ENCODE results near the gene POLE3.
"Not testable (repeated sequence)": the region's sequence is repeated elsewhere in the genome, so short reads cannot be mapped to it uniquely, and the experiment has no call there.

The POLE3 gene, protein sequence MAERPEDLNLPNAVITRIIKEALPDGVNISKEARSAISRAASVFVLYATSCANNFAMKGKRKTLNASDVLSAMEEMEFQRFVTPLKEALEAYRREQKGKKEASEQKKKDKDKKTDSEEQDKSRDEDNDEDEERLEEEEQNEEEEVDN

DNA sequence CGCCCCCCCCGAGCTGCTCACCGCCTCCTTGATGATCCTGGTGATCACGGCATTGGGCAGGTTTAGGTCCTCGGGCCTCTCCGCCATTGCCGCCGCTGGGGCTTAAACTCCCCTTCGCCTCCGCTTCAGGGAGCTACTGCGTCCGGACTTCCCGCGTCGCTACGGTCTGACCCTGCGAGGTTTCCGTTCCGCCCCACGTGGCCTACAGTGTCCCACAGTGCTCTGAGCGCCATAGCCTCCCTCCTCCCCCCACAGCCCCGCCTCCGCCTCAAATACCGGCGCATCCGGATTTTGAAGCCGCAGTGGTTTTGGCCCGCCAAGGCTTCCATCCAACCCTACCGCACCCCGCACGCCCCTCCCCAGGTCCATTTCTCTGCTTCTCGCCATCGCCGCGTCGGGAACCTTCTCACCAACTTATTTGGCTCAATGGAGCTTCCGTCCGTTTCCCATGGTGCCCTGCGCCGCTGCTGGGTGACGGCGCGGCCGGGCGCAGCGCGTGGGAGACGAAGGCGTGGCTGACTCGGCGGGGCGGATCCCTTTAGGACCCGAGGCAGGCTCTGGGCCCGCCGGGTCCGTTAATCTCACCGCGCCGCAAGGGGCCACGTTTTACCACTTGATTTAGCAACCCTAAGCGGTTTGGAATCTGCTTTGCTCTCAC lies at the start of gene POLE3, which contains the start of gene C9orf43:
TSS of gene POLE3 (minus strand) at position 469 of the 658 bp plus-strand sequence. CDS start at position 87, 382 bp downstream.
TSS of gene C9orf43 (plus strand) at position 541 of the 658 bp plus-strand sequence. CDS start 2,747 bp downstream, outside the sequence.
- DNase-seq: peak; percentile 95 to 97

- DNase-seq: no peak
These were observed 45.8 kb upstream of the POLE3 start for GRCh38 chr9:113456235-113456634.

DNA sequence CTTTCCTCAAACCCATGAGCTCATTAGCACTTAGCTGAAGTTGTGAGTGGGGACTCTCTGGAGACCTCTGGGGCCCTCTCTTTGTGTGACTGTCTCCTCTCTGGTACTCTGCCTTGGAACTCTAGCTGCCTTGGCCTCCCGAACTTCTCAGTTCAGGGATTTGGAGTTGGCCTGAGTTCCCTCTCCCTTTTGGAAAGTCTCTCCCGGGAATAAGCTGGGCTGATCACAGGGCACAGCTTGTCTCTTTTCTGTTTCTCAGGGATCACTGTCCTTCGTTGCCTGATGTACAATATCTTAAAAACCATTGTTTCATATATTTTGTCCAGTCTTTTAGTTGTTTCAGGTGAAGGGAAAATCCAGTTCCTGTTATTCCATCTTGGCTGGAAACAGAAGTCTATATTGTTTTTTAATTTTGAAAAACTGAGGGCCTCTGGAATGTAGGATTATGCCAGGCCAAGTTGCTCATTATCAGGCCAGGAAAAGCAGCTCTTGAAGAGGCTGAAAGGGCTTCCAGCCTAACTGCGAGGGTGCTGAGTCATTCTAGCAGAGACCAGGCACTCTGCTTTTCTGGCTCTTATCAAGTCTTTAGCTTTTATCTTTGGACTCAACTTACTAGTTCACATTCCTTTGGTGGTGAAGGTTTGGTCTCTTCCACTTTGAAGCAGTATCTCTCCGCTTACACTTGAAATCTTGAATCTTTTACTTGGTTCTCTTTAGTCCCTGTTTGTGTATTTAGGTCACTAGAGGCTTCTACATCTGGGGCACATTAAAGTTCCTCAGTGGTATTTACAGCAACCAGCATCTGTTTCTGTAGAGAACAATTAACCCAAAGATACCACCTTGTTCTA lies 44.7 kb upstream of the POLE3 start:
- DNase-seq: no peak

DNA sequence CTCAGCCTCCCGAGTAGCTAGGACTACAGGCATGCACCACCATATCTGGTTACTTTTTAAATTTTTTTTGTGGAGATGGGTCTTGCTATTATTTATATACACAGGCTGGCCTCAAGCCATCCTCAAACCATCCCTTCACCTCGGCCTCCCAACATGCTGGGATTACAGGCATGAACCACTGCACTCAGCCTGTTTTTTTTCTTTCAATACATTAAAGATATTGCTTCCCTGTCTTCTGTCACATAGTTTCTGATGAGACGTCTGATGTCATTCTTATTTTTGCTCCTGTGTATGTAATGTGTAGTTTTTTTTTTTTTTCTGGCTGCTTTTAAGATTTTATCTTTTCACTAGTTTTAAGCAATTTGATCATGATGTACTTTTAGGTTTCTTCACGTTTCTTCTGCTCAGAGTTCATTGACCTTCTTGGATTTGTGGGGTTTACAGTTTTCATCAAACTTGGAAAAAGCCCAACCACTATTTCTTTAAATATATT lies 41.7 kb upstream of the POLE3 start:
- DNase-seq: no peak

DNA sequence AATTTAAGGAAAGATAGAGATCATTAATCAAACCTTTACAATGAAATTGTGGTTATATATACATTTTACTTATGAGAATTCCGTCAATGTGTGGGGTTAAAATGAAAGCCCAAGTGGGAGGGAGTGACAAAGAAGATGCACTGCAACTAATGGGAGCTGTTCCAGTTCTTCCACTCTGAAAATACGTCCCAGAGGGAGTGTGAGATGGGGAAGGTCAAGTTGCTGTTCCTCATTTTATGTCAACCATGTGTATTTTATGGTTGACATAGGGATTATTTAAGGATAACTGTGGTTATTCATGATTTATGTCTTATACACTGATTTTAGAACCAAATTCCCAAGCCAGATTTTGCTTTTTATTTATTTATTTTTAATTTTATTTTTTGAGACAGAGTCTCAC lies 38.9 kb upstream of the POLE3 start:
- no peak for DNase-seq

GRCh38 chr9:113446323-113446740 lies 35.9 kb upstream of the POLE3 start:
- DNase-seq: peak; percentile 38 to 73

DNA sequence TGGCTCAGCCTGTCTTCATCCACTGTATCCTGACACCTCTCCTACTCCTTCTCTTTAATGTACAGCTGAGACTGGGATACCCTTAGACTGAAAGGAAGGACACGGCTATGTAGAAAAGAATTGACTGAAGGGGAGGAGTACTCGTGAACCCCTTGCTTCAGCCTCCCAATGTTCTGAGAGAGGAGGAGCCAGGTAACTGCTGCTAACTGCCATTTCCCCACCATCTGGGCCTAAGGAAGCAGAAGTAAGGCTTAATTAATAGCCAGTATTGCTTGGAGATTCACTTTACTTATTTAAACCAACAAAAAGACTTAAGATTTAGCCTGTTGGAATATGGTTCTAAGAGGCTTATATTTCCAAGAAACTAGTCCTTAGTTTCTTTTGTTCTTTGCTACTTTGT lies 34.3 kb upstream of the POLE3 start:
- no peak for DNase-seq

GRCh38 chr9:113437716-113438115 lies 27.2 kb upstream of the POLE3 start:
- not testable (repeated sequence) for DNase-seq

DNA sequence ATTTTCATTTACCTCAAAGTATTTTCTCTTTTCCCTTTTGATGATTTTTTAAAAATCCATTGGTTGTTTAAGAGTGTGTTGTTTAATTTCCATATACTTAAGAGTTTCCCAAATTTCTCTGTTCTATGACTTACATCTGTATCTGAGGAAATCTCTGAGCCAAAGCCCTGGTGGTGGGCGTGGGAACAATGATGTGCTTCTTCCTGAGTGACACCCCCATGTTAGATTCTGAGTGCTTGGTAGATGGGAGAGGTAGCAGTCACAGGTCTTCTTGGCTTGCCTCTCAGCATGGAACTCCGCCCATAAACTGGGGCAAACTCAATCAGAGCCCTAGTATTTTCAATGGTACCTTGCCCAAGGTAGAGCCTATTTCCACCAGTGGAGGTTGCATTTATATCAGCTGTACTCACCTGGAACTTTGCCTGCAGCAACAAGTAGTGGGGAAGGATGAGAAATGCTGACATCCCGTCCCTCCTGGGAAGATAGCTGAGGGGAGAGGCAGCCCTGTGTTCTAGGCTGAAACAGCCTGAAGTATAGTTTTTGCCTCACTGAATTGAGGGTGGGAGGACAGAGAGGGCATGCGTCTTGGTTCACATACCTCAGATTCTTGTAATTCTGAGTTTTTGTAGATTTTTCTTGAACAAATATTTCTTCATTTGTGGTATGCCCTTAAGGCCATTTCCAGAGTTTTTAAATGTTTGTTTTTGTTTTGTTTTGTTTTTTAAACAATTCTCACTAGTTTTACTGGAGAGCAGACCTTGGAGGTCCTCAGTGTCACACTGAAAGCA lies 26.4 kb upstream of the POLE3 start:
- peak; percentile 75 to 92 for DNase-seq

DNA sequence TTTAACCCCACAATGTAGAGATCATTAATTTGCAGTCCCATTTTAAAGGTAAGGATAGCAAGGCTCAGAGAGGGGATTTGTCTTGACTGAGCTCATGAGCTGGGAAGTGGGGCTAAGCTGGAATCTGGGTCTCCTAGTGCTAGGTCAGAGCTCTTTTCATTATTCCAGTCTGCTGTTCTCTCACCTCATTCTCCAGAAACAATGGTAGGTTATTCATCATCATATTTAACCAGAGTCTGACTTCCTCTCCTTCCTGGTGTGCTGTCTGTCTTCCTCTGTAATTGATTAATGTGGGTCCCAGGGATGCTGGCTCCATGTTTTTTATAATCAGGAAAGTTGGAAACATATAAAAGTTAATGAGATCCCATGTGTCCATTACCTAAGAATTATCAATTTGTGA lies 20.7 kb upstream of the POLE3 start:
- DNase-seq: no peak

GRCh38 chr9:113428062-113428615 lies 17.7 kb upstream of the POLE3 start:
- DNase-seq: no peak

DNA sequence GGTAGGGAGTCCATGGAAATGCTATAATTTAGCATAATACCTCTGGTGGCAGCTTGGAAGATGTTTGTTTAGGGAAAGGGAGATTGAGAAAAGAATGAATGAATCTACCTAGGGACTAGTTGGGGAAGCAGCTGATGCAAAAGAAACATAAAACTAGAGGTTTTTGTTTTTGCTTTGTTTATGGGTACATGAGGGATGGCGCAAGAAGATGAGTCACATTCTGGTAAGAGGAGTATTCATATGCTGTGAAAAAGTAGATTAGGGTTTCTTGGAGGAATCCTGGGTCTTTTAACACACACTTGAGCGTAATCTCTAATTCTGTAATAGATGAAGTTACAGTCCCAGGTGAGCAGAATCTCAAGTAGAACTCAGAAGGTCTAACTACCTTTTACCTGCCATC lies 17.2 kb upstream of the POLE3 start:
- peak; percentile 39 for DNase-seq

DNA sequence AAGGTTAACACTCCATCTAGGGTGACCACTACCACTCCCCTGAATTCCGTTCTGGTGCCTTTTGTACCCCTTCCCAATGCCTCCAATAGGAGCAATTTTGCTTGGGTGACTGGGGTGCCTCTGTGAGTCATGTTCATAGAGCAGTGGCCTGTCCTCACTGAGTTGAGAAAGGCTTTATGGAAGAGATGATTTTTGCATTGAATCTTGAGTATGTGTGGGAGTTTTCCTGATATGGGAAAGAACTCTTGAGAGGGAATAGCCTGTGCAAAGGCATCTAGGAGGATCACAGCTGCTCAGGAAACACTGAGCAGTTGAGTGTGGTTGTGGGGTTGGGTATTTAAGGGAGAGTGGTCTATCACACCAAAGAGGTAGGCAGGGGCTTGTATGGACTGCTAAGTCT lies 16.2 kb upstream of the POLE3 start:
- DNase-seq: no peak

- DNase-seq: no peak
These were observed 14.6 kb upstream of the POLE3 start for GRCh38 chr9:113425072-113425471.

DNA sequence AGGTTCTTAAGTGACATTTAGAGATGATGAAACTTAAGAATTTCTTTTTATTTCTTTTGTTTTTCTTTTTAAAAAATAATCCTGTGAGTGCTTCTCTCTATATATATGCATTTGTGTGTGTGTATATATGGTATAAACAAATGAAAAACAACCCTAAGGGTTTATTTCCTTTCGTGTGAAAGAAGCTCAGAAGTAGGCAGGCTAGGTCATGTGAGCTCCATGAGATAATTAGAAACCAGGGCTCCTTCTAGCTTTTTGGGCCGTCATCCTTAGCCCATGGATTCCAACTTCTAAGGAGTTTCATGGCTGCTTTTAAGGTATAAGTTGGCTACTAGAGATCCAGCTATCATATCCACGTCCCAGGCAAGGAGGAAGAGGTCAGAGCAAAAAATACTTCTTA lies 11.3 kb upstream of the POLE3 start:
- no peak for DNase-seq

- peak; percentile 35 to 62 for DNase-seq
These were observed 6.9 kb upstream of the POLE3 start for GRCh38 chr9:113417370-113417769.

- peak; percentile 63 to 67 for DNase-seq
These were observed 5.8 kb upstream of the POLE3 start for GRCh38 chr9:113416149-113416721.

GRCh38 chr9:113409883-113410206 lies 630 bp downstream of the POLE3 start:
- peak in 1 of 2 donors; percentile 8 for DNase-seq

DNA sequence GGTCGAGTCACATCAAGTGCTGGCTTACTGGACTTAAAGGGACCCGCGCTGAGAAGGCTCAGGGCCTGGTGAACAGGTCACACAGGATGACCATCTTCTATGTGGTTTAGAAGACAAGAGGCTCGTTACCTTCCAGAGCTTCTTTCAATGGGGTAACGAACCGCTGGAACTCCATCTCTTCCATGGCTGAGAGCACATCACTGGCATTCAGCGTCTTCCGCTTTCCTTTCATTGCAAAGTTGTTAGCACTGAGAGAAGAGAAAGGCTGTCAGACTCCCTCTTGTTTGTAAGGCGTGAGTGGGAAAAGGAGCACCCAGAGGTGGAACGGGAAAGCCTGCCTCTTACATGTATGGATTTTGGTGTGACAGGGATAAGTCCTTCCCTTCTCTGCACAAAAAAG lies 994 bp downstream of the POLE3 start:
- no peak for DNase-seq

DNA sequence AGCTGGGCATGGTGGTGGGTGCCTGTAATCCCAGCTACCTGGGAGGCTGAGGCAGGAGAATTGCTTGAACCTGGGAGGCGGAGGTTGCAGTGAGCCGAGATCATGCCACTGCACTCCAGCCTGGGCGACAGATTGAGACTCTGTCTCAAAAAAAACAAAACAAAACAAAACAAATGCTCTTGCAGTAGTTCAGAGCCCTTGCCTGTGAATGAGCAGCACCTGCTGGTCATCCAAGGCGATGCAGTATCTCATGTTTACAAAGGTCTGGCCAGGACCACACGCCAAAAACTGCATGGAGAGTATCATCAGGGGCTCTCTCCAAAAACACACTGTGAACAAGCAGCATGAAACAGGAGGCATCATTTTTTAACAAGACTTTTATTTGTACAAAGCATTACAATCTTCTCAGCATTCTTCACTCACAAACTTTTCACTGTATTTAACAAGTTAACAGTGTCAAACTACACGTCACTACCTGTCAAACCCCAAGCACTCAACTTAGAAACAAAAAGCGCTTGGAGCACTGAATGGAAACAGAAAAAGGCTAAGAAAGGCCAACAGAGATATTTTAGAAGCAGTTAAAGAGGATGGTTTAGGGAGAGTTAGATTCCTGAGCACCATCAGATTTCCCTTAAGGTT lies 3.5 kb downstream of the POLE3 start:
- peak; percentile 51 to 72 for DNase-seq

- DNase-seq: not testable (repeated sequence)
These were observed 4.1 kb downstream of the POLE3 start for GRCh38 chr9:113406353-113406752.

- peak; percentile 71 to 75 for DNase-seq
These were observed 6.8 kb downstream of the POLE3 start for GRCh38 chr9:113403646-113404045.
